22Rv1 (cell line): ENCODE measurements around the gene GIT2.

Source experiments
- H3K27ac ChIP-seq: fragments of 450-650 bp; 2 replicates; pipeline ENCODE4 v1.5.1; 2017
- ZFX ChIP-seq: fragments of 450-650 bp; IDR thresholded peaks from 2 replicates; pipeline ENCODE4 v1.6.1; 2017; ENCODE audit warnings: antibody characterized with exemption, borderline replicate concordance
- TF ChIP-seq, protein P1 (sequence below): fragments of 450-650 bp; IDR thresholded peaks from 2 replicates; pipeline ENCODE4 v1.5.1; 2017; ENCODE audit warnings: mild to moderate bottlenecking

GIT2 gene, protein sequence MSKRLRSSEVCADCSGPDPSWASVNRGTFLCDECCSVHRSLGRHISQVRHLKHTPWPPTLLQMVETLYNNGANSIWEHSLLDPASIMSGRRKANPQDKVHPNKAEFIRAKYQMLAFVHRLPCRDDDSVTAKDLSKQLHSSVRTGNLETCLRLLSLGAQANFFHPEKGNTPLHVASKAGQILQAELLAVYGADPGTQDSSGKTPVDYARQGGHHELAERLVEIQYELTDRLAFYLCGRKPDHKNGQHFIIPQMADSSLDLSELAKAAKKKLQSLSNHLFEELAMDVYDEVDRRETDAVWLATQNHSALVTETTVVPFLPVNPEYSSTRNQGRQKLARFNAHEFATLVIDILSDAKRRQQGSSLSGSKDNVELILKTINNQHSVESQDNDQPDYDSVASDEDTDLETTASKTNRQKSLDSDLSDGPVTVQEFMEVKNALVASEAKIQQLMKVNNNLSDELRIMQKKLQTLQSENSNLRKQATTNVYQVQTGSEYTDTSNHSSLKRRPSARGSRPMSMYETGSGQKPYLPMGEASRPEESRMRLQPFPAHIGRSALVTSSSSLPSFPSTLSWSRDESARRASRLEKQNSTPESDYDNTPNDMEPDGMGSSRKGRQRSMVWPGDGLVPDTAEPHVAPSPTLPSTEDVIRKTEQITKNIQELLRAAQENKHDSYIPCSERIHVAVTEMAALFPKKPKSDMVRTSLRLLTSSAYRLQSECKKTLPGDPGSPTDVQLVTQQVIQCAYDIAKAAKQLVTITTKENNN

DNA sequence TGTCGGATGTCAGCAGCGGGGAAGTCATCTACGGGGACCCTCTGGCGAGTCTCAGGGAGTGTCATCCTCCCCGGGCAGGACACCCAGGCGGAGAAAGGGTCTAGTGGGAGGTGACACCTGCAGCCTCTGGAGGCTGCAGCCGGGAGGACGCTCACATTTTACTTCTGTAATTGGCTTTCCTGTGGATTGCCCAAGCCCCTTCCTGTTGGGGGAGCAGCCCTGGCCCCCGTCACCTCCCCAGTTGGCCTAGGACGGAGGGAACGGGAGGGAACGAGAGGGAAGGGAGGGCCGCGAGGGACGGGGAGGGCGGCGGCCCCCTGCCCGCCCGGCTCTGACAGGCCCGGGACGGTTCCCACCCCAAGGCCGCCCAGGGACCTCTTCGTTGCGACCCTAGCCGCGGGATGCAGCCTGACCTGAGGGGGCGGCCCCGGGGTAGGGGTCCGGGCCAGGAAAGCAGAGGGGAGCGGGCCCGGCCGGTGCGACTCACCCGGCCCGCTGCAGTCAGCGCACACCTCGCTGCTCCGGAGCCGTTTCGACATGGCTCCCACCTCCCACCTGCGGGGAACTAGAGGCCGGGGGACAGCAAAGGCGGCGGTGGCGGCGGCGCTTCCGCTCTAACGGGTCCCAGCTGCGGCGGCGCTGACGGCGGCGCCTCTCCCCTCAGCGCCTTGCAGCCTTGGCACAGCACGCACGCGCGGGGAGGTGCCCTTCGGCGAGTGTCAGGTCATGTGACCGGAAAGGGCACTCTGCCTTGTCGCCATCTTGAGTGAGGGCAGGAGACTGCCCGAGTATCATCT, at the start of gene GIT2:
Gene GIT2, minus strand, starts transcription at position 683 of the 797 bp plus-strand sequence. Its CDS starts 144 bp downstream, at position 539.
- TF ChIP-seq, protein P1, sequence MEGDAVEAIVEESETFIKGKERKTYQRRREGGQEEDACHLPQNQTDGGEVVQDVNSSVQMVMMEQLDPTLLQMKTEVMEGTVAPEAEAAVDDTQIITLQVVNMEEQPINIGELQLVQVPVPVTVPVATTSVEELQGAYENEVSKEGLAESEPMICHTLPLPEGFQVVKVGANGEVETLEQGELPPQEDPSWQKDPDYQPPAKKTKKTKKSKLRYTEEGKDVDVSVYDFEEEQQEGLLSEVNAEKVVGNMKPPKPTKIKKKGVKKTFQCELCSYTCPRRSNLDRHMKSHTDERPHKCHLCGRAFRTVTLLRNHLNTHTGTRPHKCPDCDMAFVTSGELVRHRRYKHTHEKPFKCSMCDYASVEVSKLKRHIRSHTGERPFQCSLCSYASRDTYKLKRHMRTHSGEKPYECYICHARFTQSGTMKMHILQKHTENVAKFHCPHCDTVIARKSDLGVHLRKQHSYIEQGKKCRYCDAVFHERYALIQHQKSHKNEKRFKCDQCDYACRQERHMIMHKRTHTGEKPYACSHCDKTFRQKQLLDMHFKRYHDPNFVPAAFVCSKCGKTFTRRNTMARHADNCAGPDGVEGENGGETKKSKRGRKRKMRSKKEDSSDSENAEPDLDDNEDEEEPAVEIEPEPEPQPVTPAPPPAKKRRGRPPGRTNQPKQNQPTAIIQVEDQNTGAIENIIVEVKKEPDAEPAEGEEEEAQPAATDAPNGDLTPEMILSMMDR: no peak
- no peak for TF ChIP-seq ZFX
- H3K27ac ChIP-seq: peak within 1 kb of the TSS; percentile 23; the same call in 1 of the 2 replicates

DNA sequence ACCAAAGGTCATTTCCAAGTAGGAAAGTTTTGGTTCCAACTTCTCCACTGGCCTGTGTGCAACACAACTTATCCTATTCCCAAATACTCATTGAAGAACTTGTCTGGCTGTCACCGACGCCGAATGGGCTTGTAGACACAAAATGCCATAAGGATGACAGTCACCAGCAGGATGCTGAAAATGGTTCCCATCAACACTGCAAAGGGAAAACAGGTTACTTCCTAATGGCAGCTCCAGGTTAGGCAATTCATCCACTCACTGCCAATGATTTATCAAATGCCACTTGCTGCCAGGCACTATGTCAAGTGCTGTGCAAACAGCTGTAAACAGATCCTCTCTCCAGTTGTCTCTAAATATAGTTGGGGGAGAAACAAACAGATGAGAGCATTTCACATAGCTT, 46.1 kb upstream of the GIT2 start:
- H3K27ac ChIP-seq: peak overlapping the region; percentile 43
- TF ChIP-seq, protein P1: no peak

DNA sequence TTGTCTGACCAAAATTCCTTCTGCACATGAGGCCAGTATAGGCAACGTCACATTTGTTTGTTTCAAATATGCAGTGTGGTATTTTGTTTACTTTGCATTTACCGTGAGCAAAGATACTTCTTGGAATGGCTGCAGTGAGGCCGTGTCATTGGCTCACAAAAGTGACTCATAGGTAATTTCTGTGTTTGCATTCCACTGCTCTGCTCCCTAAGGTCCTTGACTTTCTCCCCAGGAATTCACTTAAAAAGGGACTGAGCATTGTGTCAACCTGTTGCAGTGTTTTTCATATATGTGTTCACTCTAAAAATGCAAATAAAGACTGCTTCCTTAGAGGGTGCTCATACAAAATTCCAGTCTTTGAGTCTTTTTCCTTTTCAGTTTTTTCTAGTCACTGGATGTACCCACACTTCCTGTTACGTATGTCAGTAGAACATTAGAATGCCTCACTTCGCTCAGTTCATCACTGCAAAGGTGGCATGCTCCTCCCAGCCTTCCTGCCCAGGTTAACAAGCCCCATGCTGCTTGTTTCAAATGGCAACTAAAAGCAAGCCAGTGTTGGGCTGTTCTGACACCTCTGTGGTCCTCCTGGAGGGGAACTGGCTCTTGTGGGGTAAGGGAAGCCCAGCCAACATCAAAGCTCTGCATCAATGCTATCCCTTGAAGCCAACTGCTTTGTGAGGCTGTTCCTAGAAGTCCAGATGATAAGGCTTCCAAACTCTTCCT, 43.1 kb upstream of the GIT2 start:
- H3K27ac ChIP-seq: peak overlapping the region; percentile 81
- TF ChIP-seq ZFX: no peak
- TF ChIP-seq, protein P1: no peak

DNA sequence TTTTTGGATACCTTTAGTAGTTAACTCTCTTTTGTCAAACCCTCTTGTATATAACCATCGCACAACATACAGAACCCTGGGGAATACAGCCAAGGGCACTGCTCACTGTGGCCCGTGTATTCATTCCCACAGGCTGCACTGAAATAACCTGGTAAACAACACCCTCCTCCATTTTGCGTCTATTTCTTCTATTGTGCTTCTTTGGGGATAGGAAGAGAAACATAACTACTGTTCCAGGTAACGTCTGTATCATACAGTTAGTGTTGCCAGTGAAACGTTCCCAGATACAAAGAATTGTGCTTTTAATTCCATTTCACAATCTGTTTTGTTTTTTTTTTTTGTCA, 42.5 kb upstream of the GIT2 start:
- TF ChIP-seq, protein P1: no peak
- no peak for TF ChIP-seq ZFX
- peak overlapping the region; percentile 81 for H3K27ac ChIP-seq

DNA sequence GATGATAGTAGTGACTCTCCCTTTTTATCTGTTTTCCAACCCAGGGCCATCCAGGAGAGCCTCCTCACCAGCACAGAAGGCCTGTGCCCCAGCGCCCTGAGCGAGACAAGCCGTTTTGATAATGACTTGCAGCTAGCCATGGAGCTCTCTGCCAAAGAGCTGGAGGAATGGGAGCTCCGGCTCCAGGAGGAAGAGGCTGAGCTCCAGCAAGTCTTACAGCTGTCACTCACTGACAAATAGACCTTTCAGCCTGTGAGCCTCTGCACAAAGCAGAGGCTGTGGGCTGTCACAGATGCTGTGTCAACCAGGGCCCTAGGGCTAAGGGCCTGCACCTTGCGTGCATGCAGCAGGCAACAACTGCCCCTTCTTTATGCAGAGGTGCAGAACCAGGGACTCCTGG, 41.1 kb upstream of the GIT2 start:
- TF ChIP-seq, protein P1: no peak
- TF ChIP-seq ZFX: no peak
- H3K27ac ChIP-seq: no peak overlapping the region

DNA sequence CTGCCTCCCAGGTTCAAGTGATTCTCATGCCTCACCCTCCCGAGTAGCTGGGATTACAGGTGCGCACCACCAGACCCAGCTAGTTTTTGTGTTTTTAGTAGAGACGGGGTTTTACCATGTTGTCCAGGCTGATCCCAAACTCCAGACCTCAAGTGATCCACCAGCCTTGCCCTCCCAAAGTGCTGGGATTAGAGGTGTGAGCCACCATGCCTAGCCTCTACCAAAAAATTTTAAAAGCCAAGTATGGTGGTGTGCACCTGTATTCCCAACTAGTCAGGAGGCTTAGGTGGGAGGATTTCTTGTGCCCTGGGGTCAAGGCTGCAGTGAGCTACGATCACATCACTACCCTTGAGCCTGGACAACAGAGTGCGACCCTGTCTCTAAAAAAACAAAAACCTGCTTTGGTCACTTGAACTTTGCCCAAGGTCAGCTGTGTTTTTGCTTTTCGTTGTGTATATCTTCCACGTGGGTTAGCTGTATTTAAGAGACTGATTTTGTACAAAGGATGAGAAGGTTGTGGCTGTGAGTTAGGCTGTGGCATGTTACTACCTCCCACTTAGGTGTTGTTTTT, 39.5 kb upstream of the GIT2 start:
- no peak for TF ChIP-seq ZFX
- TF ChIP-seq, protein P1: no peak
- no peak overlapping the region for H3K27ac ChIP-seq
